ENCODE measurements around the gene DLK1.

DLK1 gene

DNA sequence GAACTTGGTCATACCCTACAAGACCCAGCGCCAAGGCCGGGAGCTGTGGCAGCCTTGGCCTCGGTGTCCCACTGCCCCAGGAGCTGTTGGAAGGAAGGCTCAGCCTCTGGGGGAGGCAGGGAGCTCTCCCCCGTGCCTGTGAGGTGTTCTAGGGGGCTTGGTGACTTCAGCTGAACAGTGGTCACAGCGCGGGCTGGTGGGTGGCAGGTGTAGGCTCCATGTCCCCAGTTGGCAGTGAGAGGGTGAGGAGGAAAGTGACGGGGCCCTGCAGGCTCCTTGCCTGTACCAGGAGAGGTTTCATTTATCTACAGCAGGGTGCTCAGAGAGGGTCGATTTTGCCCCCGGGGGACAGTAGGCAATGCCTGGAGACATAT is 47.5 kb downstream of the DLK1 start:
- no peak for DNase-seq (ENCODE audit: low spot score)
- TF ChIP-seq, protein P1, sequence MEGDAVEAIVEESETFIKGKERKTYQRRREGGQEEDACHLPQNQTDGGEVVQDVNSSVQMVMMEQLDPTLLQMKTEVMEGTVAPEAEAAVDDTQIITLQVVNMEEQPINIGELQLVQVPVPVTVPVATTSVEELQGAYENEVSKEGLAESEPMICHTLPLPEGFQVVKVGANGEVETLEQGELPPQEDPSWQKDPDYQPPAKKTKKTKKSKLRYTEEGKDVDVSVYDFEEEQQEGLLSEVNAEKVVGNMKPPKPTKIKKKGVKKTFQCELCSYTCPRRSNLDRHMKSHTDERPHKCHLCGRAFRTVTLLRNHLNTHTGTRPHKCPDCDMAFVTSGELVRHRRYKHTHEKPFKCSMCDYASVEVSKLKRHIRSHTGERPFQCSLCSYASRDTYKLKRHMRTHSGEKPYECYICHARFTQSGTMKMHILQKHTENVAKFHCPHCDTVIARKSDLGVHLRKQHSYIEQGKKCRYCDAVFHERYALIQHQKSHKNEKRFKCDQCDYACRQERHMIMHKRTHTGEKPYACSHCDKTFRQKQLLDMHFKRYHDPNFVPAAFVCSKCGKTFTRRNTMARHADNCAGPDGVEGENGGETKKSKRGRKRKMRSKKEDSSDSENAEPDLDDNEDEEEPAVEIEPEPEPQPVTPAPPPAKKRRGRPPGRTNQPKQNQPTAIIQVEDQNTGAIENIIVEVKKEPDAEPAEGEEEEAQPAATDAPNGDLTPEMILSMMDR (IDR thresholded peaks at IDR 0.05; ENCODE audit: extremely low read depth, missing control alignments), result no peak

DNA sequence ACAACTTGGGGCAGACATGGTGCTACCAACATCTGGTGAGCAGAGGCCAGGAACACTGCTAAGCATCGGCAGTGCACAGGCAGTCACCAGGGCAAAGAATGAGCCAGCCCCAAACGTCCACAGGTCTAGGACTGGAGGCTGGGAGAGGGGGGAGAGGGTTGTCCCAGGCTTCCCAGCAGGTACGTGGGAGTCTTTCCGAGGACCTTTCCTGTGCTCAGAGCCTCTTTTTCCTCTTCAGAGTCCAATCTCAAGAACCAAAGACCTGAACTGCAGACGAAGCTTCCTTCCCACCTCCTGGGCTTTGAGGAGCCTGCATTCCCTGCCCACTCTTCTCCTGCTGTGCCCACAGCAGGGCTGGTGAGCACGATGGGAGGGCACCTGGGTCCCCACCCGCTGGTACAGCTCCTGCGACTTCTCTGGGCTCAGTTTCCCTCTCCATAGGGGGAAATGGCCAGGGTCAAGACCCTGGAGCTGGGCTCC is 48.7 kb downstream of the DLK1 start:
- TF ChIP-seq, protein P1 (IDR thresholded peaks at IDR 0.05; ENCODE audit: extremely low read depth, missing control alignments), result no peak
- DNase-seq (ENCODE audit: low spot score), result peak; percentile 14

DNA sequence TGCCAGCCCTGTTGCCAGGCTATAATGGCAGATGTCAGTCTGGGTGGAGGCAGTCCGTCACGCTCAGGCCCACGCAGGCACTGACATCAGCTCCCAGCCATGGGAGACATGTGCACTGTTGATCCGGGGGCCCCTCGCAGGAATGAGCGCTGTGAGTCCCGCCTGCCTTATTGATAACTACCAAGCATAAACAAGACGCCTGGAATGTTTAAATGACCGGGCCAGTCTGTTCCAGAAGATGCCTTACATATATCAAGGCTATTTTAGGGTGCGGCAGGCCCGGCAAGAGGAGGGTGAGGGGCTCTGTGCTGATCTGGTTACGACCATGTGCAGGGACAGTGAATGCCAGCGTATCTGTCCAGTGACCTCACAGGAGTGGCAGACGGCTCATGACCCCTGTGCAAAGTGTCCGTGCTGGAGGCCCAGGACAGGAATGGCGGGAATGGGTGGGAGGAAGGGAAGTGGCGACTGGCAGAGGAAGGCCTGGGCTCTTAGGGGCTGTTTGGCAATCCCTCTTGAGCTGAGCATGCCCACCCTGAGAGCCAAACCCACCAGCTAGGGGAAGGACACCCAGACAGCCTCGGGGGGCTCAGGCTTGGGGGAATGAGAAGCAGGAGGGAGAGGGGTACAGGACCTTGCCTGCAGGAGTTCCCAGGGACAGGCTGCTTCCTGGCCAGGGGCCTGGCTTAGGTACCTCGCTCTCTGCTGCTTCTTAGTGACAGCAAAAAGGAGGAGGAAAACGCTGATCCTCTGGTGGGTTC is 49.3 kb downstream of the DLK1 start:
- DNase-seq (ENCODE audit: low spot score), result peak; percentile 13
- TF ChIP-seq, protein P1 (IDR thresholded peaks at IDR 0.05; ENCODE audit: extremely low read depth, missing control alignments), result no peak

DNA sequence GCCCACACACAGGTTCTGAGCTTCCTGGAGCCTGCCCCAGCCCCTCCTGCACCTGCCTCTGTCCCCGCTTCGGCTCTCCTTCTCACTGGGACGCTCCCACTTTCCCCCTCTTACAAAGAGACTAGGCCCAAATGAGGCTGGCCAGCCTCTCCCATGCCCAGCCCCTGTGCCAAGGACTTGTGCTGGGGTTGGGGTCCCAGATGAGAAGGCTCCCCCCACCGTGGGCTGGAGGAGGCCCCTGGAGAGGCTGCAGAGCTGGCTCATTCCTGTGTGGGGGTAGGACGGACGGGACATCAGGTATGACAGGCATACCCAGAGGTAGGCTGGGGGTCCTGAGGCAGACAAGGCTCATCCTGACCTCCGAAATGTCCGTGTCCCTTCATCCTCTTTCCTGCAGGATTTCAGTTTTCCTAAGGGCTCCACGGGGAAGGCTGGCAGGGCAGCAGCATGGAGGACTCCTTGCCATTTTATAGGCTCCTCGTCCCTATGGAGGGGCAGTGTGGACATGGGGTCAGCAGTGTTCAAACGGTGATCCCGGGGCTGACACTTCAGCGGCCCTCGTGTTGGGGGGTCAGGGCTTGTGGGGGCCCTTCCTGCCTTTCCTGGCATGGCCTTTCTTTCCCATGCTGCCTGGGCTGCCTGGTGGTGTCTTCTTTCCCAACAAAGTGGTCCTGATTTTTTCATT is 50.1 kb downstream of the DLK1 start:
- TF ChIP-seq, protein P1 (IDR thresholded peaks at IDR 0.05; ENCODE audit: extremely low read depth, missing control alignments), result no peak
- DNase-seq (ENCODE audit: low spot score), result peak; percentile 12

DNA sequence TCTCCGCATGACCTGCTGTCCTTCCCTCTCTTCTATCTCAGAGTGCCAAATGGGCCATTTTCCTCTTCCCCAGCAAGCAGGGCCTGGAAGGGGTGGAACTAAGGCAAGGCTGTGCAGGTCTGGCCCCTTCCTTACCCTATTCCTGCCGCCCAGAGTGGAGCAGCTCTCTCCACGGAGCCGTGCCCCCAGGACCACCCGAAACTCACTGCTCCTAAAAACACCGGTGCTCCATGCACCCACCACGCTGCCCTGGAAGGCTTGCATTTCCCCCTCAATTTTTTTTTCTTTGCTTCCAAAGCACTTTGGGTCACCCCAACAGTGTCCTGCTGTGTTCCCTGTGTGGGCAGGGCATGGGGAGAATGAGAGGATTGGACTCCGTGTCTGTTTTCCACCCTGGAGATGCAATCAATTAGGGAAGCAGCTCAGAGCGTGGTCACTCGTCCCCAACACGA is 50.7 kb downstream of the DLK1 start:
- DNase-seq (ENCODE audit: low spot score), result peak; percentile 12
- TF ChIP-seq, protein P1 (IDR thresholded peaks at IDR 0.05; ENCODE audit: extremely low read depth, missing control alignments), result no peak

DNA sequence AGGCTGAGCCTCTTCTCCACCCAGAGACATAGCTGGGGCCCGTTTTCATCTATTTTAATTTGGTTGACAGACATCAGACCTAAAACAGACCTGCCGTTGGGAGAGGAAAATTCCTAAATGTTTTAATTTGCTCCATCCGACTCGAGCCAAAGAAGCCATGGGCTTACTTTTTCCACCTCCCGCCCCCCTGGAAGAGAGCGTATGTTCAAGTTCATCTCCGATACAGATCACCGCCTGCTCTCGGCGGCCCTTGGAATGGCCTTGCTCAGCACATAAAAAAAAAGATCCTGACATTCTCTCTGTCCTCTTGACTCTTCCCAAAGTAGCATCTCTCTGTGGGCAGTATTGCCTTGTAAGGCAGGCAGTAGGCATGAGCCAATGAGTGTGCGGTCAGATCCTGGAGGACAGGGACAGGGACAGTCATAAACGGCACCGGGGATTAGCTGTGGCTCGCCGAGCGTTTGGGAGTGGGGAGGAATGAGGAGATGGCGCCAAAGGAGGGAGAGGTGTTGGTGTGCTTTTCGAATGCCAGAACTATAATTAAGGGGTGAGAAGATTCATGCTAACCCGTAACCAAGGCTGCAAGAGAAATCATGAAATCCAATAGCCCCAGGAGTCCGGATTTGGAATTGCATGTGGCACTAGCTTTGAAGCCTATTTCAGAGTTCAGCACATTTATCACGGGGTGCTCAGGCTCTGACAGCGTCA is 51.3 kb downstream of the DLK1 start:
- TF ChIP-seq, protein P1 (IDR thresholded peaks at IDR 0.05; ENCODE audit: extremely low read depth, missing control alignments), result no peak
- DNase-seq (ENCODE audit: low spot score), result no peak

DNA sequence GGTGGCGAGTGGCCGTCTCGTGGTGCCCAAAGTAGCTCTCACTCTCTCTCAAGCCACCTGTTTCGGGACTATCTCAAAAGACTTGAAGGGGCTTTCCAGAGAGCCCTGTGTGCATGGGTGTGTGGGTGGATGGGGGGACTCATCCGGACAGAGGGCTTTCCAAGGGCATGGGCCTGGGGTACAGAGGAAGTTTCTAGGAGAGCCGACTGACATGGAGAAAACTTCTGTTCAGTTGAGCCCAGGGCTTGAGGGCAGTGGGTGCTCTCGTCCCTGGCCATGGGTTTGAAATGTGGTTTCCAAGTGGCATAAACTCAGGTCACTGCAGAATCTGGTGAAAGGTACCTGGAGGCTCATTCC is 51.8 kb downstream of the DLK1 start:
- DNase-seq (ENCODE audit: low spot score), result no peak
- TF ChIP-seq, protein P1 (IDR thresholded peaks at IDR 0.05; ENCODE audit: extremely low read depth, missing control alignments), result no peak

Data from GM20000 (cell line).